Activated CD8-positive, alpha-beta T cell treated with anti-CD3 and anti-CD28 coated beads for 36 hours (primary cell): ENCODE measurements around the gene GALNT2. TPM values are rescaled to one million over a fixed set of nuclear protein-coding genes. Genes with fewer than 3 reads are reported as not detected.

Experiments used
- ATAC-seq: fragments of 200-7000 bp; cut with Tn5 transposase; one replicate; pipeline ENCODE4 v1.10.0; 2021; ENCODE audit warnings: mild to moderate bottlenecking, moderate library complexity
- CTCF ChIA-PET: fragments of 350-600 bp; sonication (Branson Sonifier 250); formaldehyde crosslinking; loops from one replicate; lab custom pipeline; 2021; ENCODE audit warnings: antibody characterized with exemption; lab: Charles Lee
- POLR2A ChIA-PET: fragments of 350-600 bp; sonication (Branson Sonifier 250); formaldehyde crosslinking; loops from one replicate; lab custom pipeline; 2021; ENCODE audit warnings: antibody characterized with exemption; lab: Charles Lee
- DNase-seq: peaks from one replicate; pipeline ENCODE4 v3.0.0-alpha.2; 2020
- H3K27ac Mint-ChIP-seq: one replicate; pipeline ENCODE4 v1.8.0; 2021; ENCODE audit warnings: mild to moderate bottlenecking, mixed read lengths
- H3K27me3 Mint-ChIP-seq: one replicate; pipeline ENCODE4 v1.8.0; 2021; ENCODE audit warnings: mixed read lengths
- H3K36me3 Mint-ChIP-seq: one replicate; pipeline ENCODE4 v1.8.0; 2021; ENCODE audit warnings: low read depth, mixed read lengths
- H3K4me1 Mint-ChIP-seq: one replicate; pipeline ENCODE4 v1.8.0; 2021; ENCODE audit warnings: low read depth, mixed read lengths
- H3K4me3 Mint-ChIP-seq: one replicate; pipeline ENCODE4 v1.8.0; 2021; ENCODE audit warnings: mild to moderate bottlenecking, moderate library complexity, mixed read lengths
- H3K9me3 Mint-ChIP-seq: one replicate; pipeline ENCODE4 v1.8.0; 2021; ENCODE audit warnings: mixed read lengths
- intact Hi-C: fragments of 100-400 bp; cut with micrococcal nuclease; formaldehyde crosslinking; loops from one replicate; pipeline ENCODE4 v1.10.0; 2022
- total RNA-seq, 2 experiments: library from RNA; stranded (reverse); gene quantifications; one replicate each; pipeline ENCODE4 v1.2.3, GENCODE V29; 2021
- TF ChIP-seq, protein P1 (sequence below): fragments of 200-600 bp; IDR thresholded peaks from one replicate; pipeline ENCODE4 v1.8.0; 2022; ENCODE audit warnings: antibody characterized with exemption, mild to moderate bottlenecking

The GALNT2 gene
- total RNA-seq, 2 experiments from 2014 or later = 40.1 to 42.3 TPM

DNA sequence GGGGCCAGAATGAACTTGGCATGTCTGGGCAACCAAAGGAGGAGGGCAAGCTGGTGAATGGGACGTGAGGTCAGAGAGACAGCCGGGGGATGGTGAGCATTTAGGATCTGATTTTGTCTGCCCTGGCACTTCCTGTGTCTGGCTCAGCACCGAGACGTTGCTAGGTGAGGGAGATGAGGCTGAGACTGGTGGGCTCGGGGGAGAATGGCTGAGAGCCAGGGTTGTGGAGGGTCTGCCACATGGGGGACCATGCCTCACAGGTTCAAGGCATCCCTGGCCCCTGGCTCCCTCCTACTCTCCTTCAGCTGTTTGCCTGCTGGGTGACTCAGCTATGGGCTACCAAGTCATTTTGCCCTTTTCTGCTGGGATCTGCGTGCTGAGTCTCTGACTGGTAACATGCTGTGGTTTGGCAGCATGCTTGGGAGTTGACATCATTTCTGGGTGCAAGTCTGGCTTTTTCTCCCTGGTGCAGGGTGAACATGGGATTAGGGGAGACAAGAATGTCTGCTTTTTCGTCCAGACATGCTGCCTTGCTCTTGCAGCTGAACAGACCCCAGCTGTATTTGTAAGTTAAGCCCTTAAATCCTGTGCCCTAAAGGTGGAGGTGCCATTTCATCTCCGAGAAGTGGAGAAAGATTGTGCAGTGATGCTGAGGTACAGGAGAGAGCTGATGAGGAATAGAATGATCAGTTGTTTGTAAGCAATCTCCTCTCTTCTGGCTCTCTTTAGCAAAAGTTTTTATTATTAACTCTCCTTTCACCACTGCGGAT lies 17.6 kb downstream of the GALNT2 start:
- Mint-ChIP-seq H3K27ac (peak overlapping the region; percentile 88), H3K27me3 (peaks cover 2% of the 10 kb centered on the region), H3K4me1 (peaks cover 67% of the 10 kb centered on the region), H3K4me3 (peak overlapping the region; percentile 9), H3K9me3 (peaks cover 4% of the 10 kb centered on the region), H3K36me3 (peaks cover 35% of the 10 kb centered on the region)
- peak; percentile 94 for ATAC-seq
- ChIA-PET POLR2A (interaction anchor here (1.1 to 5.3 kb wide), 8 partner anchors 12 to 193 kb away, joined by 3 to 32 read pairs (median 6); no protein-coding TSS in a partner anchor), CTCF (interaction anchor here (0.9 to 2.5 kb wide), 6 partner anchors 17 to 39 kb away, joined by 3 to 10 read pairs (median 4); no protein-coding TSS in a partner anchor)
- DNase-seq = peak; percentile 88
- intact Hi-C loops = no loop called here
- TF ChIP-seq, protein P1, sequence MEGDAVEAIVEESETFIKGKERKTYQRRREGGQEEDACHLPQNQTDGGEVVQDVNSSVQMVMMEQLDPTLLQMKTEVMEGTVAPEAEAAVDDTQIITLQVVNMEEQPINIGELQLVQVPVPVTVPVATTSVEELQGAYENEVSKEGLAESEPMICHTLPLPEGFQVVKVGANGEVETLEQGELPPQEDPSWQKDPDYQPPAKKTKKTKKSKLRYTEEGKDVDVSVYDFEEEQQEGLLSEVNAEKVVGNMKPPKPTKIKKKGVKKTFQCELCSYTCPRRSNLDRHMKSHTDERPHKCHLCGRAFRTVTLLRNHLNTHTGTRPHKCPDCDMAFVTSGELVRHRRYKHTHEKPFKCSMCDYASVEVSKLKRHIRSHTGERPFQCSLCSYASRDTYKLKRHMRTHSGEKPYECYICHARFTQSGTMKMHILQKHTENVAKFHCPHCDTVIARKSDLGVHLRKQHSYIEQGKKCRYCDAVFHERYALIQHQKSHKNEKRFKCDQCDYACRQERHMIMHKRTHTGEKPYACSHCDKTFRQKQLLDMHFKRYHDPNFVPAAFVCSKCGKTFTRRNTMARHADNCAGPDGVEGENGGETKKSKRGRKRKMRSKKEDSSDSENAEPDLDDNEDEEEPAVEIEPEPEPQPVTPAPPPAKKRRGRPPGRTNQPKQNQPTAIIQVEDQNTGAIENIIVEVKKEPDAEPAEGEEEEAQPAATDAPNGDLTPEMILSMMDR = no peak

DNA sequence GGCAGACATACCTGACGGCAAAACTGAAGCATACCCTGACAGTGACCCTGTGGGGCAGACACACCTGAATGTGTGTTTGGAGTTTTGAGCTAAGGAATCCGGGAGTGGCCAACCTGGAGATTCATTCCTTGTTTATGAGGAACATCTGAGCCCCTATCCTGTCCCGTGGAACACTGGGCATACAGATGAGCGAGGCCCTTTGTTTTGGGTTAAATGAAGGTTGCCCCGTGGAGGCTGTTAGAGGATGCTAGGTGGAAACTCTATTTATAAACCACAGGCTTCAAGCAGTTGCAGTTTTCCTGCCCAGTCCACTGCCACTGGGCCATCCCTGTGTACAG lies 18.1 kb downstream of the GALNT2 start:
- ATAC-seq (no peak), DNase-seq (no peak)
- ChIA-PET CTCF (interaction anchor here (1.3 to 2.5 kb wide), 3 partner anchors 17 to 25 kb away, joined by 4 to 10 read pairs (median 7); no protein-coding TSS in a partner anchor), POLR2A (interaction anchor here (1.4 to 5.3 kb wide), 7 partner anchors 14 to 192 kb away, joined by 3 to 32 read pairs (median 6); no protein-coding TSS in a partner anchor)
- Mint-ChIP-seq H3K9me3 (peaks cover 4% of the 10 kb centered on the region), H3K36me3 (peaks cover 37% of the 10 kb centered on the region), H3K27me3 (peaks cover 2% of the 10 kb centered on the region), H3K4me1 (peaks cover 67% of the 10 kb centered on the region), H3K4me3 (no peak overlapping the region), H3K27ac (no peak overlapping the region)
- TF ChIP-seq, protein P1 = no peak
- intact Hi-C loops = no loop called here

DNA sequence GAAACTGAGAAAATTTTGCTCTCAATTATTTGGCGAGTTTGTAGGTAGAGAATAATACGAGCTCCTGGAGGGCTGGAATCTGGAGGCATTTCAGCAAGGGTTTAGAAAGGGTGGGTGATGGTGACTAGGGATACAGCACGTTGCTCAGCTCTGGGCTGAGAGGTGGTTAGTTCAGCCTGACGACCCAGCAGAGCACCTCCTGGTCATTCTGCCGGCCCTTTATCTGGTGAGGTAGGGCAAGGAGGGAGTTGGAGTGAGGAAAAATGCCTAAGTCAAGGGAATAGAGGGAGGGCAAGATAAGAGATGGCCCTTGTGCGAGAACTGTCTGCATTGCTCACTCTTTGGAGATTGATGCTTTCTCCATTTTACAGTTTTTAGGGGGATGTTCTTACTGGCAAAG lies 19.1 kb downstream of the GALNT2 start:
- Mint-ChIP-seq H3K4me3 (no peak overlapping the region), H3K27ac (no peak overlapping the region), H3K36me3 (peaks cover 39% of the 10 kb centered on the region), H3K27me3 (peaks cover 2% of the 10 kb centered on the region), H3K4me1 (peaks cover 67% of the 10 kb centered on the region), H3K9me3 (peaks cover 4% of the 10 kb centered on the region)
- no peak for DNase-seq
- ChIA-PET POLR2A (interaction anchor here (0.6 to 5.3 kb wide), 5 partner anchors 13 to 812 kb away, joined by 3 to 32 read pairs (median 4); no protein-coding TSS in a partner anchor), CTCF (interaction anchor here (1.3 to 2.5 kb wide), 4 partner anchors 16 to 24 kb away, joined by 4 to 10 read pairs (median 6); no protein-coding TSS in a partner anchor)
- intact Hi-C loops = no loop called here
- ATAC-seq = no peak
- TF ChIP-seq, protein P1 = no peak

DNA sequence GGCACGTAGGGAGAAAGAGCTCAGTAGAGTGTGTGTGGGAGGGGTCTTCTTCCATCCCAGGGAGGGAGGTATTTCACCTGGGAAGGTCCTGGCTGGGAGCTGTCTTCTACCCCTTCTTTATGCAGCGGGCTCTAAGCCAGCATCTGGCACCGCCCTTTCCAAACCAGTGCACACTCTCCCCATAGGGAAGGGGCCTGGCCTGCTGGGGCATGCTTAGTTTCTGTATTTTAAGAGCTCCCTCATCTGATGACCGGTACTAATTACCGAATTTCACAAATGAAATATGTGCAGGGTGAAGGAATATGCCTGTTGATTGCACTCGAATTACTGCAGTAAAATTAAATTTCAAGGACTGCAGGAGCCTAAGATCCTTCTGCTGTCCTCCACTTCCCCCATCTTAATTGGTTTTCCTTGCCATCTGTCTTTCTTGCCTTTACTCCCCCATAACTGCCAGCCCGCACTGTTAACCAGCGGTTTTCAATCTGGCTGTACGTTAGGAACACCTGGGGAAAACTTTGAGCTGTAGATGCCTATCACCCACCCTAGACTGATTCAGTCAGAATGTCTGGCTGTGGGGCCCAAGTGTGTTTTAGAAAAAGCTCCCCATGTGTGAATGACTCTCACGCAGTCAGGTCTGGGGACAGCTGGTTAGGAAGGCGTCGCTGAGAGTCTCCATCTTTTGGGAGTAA lies 20.1 kb downstream of the GALNT2 start:
- ATAC-seq (no peak), DNase-seq (no peak)
- H3K27me3 Mint-ChIP-seq = peaks cover 2% of the 10 kb centered on the region
- CTCF ChIA-PET = interaction anchor here (1.0 to 1.9 kb wide), 4 partner anchors 17 to 23 kb away, joined by 3 to 7 read pairs (median 4); no protein-coding TSS in a partner anchor
- POLR2A ChIA-PET = interaction anchor here (0.7 to 5.3 kb wide), 6 partner anchors 12 to 183 kb away, joined by 3 to 32 read pairs (median 4); no protein-coding TSS in a partner anchor
- peaks cover 4% of the 10 kb centered on the region for H3K9me3 Mint-ChIP-seq
- no peak overlapping the region for H3K27ac Mint-ChIP-seq
- TF ChIP-seq, protein P1 = no peak
- intact Hi-C loops = no loop called here
- H3K4me1 Mint-ChIP-seq = peaks cover 65% of the 10 kb centered on the region
- H3K4me3 Mint-ChIP-seq = no peak overlapping the region
- H3K36me3 Mint-ChIP-seq = peaks cover 30% of the 10 kb centered on the region
